Brain microvascular endothelial cell (primary cell): Measurements from ENCODE around the gene FGD5.

Experiments used
- DNase-seq: peaks from one replicate; pipeline ENCODE4 v3.0.0-alpha.2; 2020
- H3K27ac ChIP-seq: fragments of 250-450 bp; sonication (Bioruptor Pico); 2 replicates; pipeline ENCODE4 v1.5.1; 2020; ENCODE audit warnings: mild to moderate bottlenecking, moderate library complexity
- H3K27me3 ChIP-seq: fragments of 250-450 bp; sonication (Bioruptor Pico); replicated peaks from 2 replicates; pipeline ENCODE4 v1.5.1; 2020; ENCODE audit warnings: mild to moderate bottlenecking
- H3K36me3 ChIP-seq: fragments of 250-450 bp; sonication (Bioruptor Pico); replicated peaks from 2 replicates; pipeline ENCODE4 v1.5.1; 2020; ENCODE audit warnings: mild to moderate bottlenecking
- H3K4me3 ChIP-seq: 2 replicates; pipeline ENCODE4 v1.5.1; 2011; ENCODE audit warnings: low read depth, mild to moderate bottlenecking, control low read depth, low read length, moderate library complexity
- CTCF ChIP-seq: IDR thresholded peaks from 2 replicates; pipeline ENCODE4 v1.5.1; 2011; ENCODE audit warnings: low read depth, mild to moderate bottlenecking, moderate library complexity, low read length, control low read depth, inconsistent platforms; ENCODE audit errors: missing control alignments
- in situ Hi-C: cut with HindIII; loops from 2 replicates; pipeline ENCODE4 v1.10.0; 2017; ENCODE audit warnings: low sequenced_read_pairs, low pct_ligation_motif_present

The FGD5 gene

GRCh38 chr3:14883226-14883625, 64.5 kb downstream of the FGD5 start:
- Histone ChIP-seq H3K27ac (no peak overlapping the region), H3K4me3 (no peak overlapping the region), H3K36me3 (no peaks in the 10 kb centered on the region), H3K27me3 (no peaks in the 10 kb centered on the region)
- TF ChIP-seq CTCF: no peak
- in situ Hi-C loops: no loop called here
- no peak for DNase-seq

GRCh38 chr3:14884665-14885064, 65.9 kb downstream of the FGD5 start:
- no peak for DNase-seq
- no peak for TF ChIP-seq CTCF
- Histone ChIP-seq H3K27me3 (no peaks in the 10 kb centered on the region), H3K36me3 (no peaks in the 10 kb centered on the region), H3K4me3 (no peak overlapping the region), H3K27ac (no peak overlapping the region)
- in situ Hi-C loops: no loop called here

GRCh38 chr3:14885307-14885706, 66.5 kb downstream of the FGD5 start:
- H3K27ac ChIP-seq: no peak overlapping the region
- in situ Hi-C loops: no loop called here
- H3K27me3 ChIP-seq: no peaks in the 10 kb centered on the region
- H3K36me3 ChIP-seq: no peaks in the 10 kb centered on the region
- no peak for TF ChIP-seq CTCF
- no peak for DNase-seq
- no peak overlapping the region for H3K4me3 ChIP-seq

GRCh38 chr3:14886101-14886500, 67.3 kb downstream of the FGD5 start:
- in situ Hi-C loops: no loop called here
- Histone ChIP-seq H3K27me3 (no peaks in the 10 kb centered on the region), H3K36me3 (no peaks in the 10 kb centered on the region), H3K27ac (no peak overlapping the region), H3K4me3 (no peak overlapping the region)
- DNase-seq: no peak
- no peak for TF ChIP-seq CTCF

- TF ChIP-seq CTCF: no peak
- no peak overlapping the region for H3K4me3 ChIP-seq
- DNase-seq: no peak
- no peaks in the 10 kb centered on the region for H3K36me3 ChIP-seq
- no peak overlapping the region for H3K27ac ChIP-seq
- H3K27me3 ChIP-seq: no peaks in the 10 kb centered on the region
- in situ Hi-C loops: no loop called here
These were observed 70.4 kb downstream of the FGD5 start for GRCh38 chr3:14889205-14889604.

GRCh38 chr3:14889943-14890342, 71.2 kb downstream of the FGD5 start:
- Histone ChIP-seq H3K27me3 (no peaks in the 10 kb centered on the region), H3K36me3 (no peaks in the 10 kb centered on the region), H3K27ac (no peak overlapping the region), H3K4me3 (no peak overlapping the region)
- DNase-seq: no peak
- no peak for TF ChIP-seq CTCF
- in situ Hi-C loops: no loop called here
